SK-N-SH treated with all-trans-retinoic acid at 6 μM for 48 hours (cell line): ENCODE data around the gene CLEC18C.
"Not testable (repeated sequence)": the region's sequence is repeated elsewhere in the genome, so short reads cannot be mapped to it uniquely, and the experiment has no call there.

Source experiments
- BACH2 ChIP-seq: fragments of 250-450 bp; sonication (Bioruptor Pico); IDR thresholded peaks from 2 replicates; pipeline ENCODE4 v1.9.0; 2021; ENCODE audit warnings: mild to moderate bottlenecking, borderline replicate concordance
- ESRRG ChIP-seq: fragments of 250-450 bp; sonication (Bioruptor Pico); IDR thresholded peaks from 2 replicates; pipeline ENCODE4 v1.6.1; 2021; ENCODE audit warnings: mild to moderate bottlenecking
- ISL1 ChIP-seq: fragments of 250-450 bp; sonication (Bioruptor Pico); IDR thresholded peaks from 2 replicates; pipeline ENCODE4 v2.1.2; 2022; ENCODE audit warnings: mild to moderate bottlenecking, moderate library complexity
- PPARA ChIP-seq: fragments of 250-450 bp; sonication (Bioruptor Pico); IDR thresholded peaks from 2 replicates; pipeline ENCODE4 v1.5.0; 2020; ENCODE audit warnings: mild to moderate bottlenecking, borderline replicate concordance
- SNAI2 ChIP-seq: fragments of 250-450 bp; sonication (Bioruptor Pico); IDR thresholded peaks from 2 replicates; pipeline ENCODE4 v1.5.0; 2020; ENCODE audit warnings: mild to moderate bottlenecking, moderate library complexity
- TOX ChIP-seq: fragments of 250-450 bp; sonication (Bioruptor Pico); IDR thresholded peaks from 2 replicates; pipeline ENCODE4 v1.8.0; 2021; ENCODE audit warnings: mild to moderate bottlenecking, moderate library complexity, borderline replicate concordance
- ZFP3 ChIP-seq: fragments of 250-450 bp; sonication (Bioruptor Pico); IDR thresholded peaks from 2 replicates; pipeline ENCODE4 v1.5.0; 2020; ENCODE audit warnings: mild to moderate bottlenecking, moderate library complexity
- ZFP30 ChIP-seq: fragments of 450-650 bp; formaldehyde crosslinking; IDR thresholded peaks from 2 replicates; pipeline ENCODE4 v1.5.0; 2022; ENCODE audit warnings: mild to moderate bottlenecking, moderate library complexity
- ZNF565 ChIP-seq: fragments of 450-650 bp; formaldehyde crosslinking; conservative IDR thresholded peaks from 2 replicates; pipeline ENCODE4 v1.5.0; 2020; ENCODE audit warnings: low read depth, mild to moderate bottlenecking, moderate library complexity
- TF ChIP-seq, protein P1 (sequence below): fragments of 250-450 bp; sonication (Bioruptor Pico); IDR thresholded peaks from 2 replicates; pipeline ENCODE4 v1.5.0; 2020; ENCODE audit warnings: mild to moderate bottlenecking, moderate library complexity
- TF ChIP-seq, protein P2 (sequence below): fragments of 250-450 bp; sonication (Bioruptor Pico); IDR thresholded peaks from 2 replicates; pipeline ENCODE4 v1.8.0; 2020; ENCODE audit warnings: mild to moderate bottlenecking, moderate library complexity, borderline replicate concordance
- TF ChIP-seq, protein P3 (sequence below): fragments of 250-450 bp; sonication (Bioruptor Pico); IDR thresholded peaks from 2 replicates; pipeline ENCODE4 v1.8.0; 2021; ENCODE audit warnings: low read depth, mild to moderate bottlenecking, moderate library complexity, borderline replicate concordance
- TF ChIP-seq, protein P4 (sequence below): fragments of 250-450 bp; sonication (Bioruptor Pico); IDR thresholded peaks from 2 replicates; pipeline ENCODE4 v1.5.1; 2020; ENCODE audit warnings: low read depth, mild to moderate bottlenecking, moderate library complexity

GRCh38 chr16:70196683-70197300 lies 23.2 kb downstream of the CLEC18C start:
- TF ChIP-seq ZFP30 (CRISPR knock-in tag); ZFP3 (CRISPR knock-in tag); TOX; SNAI2 (CRISPR knock-in tag); BACH2; ZNF565; PPARA; ESRRG (CRISPR knock-in tag); ISL1 (CRISPR knock-in tag): not testable (repeated sequence)
- TF ChIP-seq, protein P1, sequence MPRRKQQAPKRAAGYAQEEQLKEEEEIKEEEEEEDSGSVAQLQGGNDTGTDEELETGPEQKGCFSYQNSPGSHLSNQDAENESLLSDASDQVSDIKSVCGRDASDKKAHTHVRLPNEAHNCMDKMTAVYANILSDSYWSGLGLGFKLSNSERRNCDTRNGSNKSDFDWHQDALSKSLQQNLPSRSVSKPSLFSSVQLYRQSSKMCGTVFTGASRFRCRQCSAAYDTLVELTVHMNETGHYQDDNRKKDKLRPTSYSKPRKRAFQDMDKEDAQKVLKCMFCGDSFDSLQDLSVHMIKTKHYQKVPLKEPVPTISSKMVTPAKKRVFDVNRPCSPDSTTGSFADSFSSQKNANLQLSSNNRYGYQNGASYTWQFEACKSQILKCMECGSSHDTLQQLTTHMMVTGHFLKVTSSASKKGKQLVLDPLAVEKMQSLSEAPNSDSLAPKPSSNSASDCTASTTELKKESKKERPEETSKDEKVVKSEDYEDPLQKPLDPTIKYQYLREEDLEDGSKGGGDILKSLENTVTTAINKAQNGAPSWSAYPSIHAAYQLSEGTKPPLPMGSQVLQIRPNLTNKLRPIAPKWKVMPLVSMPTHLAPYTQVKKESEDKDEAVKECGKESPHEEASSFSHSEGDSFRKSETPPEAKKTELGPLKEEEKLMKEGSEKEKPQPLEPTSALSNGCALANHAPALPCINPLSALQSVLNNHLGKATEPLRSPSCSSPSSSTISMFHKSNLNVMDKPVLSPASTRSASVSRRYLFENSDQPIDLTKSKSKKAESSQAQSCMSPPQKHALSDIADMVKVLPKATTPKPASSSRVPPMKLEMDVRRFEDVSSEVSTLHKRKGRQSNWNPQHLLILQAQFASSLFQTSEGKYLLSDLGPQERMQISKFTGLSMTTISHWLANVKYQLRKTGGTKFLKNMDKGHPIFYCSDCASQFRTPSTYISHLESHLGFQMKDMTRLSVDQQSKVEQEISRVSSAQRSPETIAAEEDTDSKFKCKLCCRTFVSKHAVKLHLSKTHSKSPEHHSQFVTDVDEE (CRISPR knock-in tag), result not testable (repeated sequence)
- TF ChIP-seq, protein P2, sequence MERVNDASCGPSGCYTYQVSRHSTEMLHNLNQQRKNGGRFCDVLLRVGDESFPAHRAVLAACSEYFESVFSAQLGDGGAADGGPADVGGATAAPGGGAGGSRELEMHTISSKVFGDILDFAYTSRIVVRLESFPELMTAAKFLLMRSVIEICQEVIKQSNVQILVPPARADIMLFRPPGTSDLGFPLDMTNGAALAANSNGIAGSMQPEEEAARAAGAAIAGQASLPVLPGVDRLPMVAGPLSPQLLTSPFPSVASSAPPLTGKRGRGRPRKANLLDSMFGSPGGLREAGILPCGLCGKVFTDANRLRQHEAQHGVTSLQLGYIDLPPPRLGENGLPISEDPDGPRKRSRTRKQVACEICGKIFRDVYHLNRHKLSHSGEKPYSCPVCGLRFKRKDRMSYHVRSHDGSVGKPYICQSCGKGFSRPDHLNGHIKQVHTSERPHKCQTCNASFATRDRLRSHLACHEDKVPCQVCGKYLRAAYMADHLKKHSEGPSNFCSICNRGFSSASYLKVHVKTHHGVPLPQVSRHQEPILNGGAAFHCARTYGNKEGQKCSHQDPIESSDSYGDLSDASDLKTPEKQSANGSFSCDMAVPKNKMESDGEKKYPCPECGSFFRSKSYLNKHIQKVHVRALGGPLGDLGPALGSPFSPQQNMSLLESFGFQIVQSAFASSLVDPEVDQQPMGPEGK, result not testable (repeated sequence)
- TF ChIP-seq, protein P3, sequence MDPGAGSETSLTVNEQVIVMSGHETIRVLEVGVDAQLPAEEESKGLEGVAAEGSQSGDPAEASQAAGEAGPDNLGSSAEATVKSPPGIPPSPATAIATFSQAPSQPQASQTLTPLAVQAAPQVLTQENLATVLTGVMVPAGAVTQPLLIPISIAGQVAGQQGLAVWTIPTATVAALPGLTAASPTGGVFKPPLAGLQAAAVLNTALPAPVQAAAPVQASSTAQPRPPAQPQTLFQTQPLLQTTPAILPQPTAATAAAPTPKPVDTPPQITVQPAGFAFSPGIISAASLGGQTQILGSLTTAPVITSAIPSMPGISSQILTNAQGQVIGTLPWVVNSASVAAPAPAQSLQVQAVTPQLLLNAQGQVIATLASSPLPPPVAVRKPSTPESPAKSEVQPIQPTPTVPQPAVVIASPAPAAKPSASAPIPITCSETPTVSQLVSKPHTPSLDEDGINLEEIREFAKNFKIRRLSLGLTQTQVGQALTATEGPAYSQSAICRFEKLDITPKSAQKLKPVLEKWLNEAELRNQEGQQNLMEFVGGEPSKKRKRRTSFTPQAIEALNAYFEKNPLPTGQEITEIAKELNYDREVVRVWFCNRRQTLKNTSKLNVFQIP (CRISPR knock-in tag), result not testable (repeated sequence)
- TF ChIP-seq, protein P4, sequence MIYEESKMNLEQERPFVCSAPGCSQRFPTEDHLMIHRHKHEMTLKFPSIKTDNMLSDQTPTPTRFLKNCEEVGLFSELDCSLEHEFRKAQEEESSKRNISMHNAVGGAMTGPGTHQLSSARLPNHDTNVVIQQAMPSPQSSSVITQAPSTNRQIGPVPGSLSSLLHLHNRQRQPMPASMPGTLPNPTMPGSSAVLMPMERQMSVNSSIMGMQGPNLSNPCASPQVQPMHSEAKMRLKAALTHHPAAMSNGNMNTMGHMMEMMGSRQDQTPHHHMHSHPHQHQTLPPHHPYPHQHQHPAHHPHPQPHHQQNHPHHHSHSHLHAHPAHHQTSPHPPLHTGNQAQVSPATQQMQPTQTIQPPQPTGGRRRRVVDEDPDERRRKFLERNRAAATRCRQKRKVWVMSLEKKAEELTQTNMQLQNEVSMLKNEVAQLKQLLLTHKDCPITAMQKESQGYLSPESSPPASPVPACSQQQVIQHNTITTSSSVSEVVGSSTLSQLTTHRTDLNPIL (CRISPR knock-in tag), result not testable (repeated sequence)
